Hematopoietic multipotent progenitor cell (in vitro differentiated cells): Measurements from ENCODE around the gene ALG12. TPM values are rescaled to one million over a fixed set of nuclear protein-coding genes. Genes with fewer than 3 reads are reported as not detected.

Experiments
- DNase-seq, 3 donors: peaks; one replicate each; pipeline ENCODE4 v3.0.0-alpha.2; 2011 to 2015; ENCODE audit warnings: low read depth in 2 of 3, low spot score in 2 of 3
- total RNA-seq: library from RNA; depleted of rRNA; stranded (reverse); fragments of >200 nt; gene quantifications from one replicate; pipeline ENCODE4 v1.2.3, GENCODE V29; 2012

The ALG12 gene
- total RNA-seq, 1 donor = 35.5 TPM

GRCh38 chr22:49958366-49958921 is 40.2 kb upstream of the ALG12 start:
- DNase-seq = no peak

- no peak for DNase-seq
Observed at GRCh38 chr22:49957826-49958365, 39.7 kb upstream of the ALG12 start.

DNA sequence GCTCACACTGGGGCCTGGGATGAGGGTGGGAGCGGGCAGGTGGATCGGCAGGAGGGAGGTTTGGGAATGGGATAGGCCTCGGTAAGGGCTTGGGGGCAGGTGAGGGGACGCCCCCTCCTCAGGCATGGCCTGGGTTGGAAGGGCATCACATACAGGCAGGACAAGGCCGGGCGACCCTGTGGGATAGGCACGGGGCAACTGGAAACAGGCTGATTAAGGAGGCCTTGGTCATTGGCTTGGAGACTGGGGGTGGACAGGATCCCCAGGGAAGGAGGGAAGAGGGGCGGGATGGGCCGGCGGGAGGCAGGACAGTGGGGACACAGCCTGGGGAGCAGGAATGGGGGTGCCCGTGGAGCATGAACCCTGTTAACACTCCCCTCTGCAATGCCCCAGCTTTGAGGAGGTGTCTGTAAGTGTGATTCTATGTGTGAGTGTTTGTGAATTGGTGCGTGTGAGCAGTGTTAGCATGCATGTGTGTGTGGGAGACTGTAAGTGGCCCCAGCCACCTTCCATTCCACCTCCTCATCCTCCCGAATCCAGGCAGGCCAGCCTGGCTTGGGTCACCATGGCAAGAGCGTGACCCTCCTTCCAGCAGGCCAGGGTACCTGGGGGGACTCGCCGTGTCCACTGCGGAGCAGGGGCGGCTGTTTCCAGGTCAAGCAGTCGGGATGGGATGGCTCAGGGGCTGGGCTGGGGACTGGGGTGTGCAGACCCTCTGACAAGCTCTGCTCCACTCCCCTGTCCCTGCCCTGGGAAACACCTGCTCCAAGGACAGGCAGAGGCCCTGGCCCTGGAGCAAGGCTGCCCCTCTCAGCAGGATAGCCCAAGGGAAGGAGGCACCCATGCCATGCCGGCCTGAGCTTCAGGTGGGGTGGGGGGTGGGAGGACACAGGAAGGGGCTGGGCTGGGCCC is 38.9 kb upstream of the ALG12 start:
- DNase-seq = no peak

DNA sequence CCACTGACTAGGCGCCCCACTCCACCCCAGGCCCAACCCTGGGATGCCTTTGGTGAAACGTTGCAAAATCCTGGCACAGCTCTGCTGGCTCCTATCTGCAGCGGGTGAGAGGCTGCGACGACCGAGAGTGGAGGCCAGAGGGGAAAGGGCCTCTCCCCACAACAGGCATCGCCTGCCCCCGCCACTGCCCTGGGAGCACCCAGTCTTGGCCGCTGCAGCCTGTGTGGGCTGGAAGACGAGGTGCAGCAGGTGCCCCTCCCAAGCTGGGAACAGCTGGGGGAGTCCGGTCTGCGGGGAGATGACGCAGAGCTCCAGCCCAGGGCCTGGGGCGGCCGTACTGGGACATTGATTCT is 38.2 kb upstream of the ALG12 start:
- no peak for DNase-seq

GRCh38 chr22:49955581-49956417 is 37.6 kb upstream of the ALG12 start:
- no peak for DNase-seq

- DNase-seq = no peak
Observed at GRCh38 chr22:49954991-49955580, 36.8 kb upstream of the ALG12 start.

- no peak for DNase-seq
Observed at GRCh38 chr22:49954354-49954753, 36.1 kb upstream of the ALG12 start.

DNA sequence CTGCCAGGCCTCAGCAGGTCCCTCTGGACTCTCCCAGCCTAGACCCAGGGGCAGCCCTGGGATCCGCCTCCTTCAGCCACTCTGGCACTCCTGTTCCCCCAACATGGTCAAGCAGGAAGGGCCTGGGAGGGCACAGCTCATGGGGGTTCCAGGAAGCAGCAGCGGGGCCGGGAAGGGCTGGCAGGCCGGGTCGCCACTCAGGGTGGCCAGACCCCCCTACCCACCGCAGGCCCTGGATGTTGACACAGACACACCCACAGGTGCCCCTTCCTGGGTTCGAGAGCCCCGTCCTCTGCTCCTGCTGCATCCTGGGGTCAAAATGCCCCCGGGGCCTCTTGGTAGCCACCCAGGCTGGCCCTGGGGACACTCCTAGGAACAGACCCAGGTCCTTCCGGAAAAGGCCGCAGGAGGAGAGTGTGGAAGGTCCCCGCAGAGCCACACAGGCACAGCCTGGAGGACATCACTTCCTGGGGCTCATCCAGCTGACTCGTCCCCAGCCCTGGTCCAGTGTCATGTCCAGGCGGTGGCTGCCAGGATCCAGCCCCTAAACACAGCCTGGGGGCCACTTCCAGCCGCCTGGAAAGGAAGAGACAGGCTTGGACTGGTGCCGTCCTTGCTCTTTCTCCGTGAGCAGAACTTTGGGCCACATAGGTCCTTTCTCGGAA is 35.6 kb upstream of the ALG12 start:
- DNase-seq = no peak

DNA sequence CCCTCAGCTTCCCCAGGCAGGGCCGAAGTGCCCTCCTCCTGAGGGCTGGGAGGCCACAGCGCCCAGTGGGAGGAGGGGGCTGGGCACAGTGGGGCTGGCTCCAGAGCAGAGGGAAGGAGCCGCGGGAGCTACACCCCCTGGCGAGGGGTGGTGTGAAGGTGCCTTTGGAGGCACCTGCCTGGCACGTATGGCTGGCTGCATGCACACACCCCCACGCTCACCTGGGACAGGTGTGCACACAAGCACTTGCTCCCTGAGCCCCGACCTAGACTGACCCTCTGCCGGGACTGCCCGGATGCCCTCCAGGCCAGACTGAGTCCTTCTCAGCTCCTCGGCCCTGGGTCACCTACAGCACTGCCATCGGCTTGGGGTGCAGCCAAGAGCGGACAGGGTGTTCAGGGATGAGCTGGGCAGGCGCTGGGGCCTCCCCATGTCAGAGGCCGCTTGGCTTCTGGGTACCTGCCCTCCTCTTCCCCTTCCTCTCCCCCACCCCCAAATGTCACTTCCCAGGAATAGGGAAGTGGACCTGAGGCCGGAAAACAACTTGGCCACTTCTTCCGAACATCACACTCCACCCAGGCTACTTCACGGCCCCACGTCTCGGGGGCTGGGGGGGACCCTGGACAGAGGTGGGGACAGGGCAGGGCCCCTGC is 34.9 kb upstream of the ALG12 start:
- no peak for DNase-seq

DNA sequence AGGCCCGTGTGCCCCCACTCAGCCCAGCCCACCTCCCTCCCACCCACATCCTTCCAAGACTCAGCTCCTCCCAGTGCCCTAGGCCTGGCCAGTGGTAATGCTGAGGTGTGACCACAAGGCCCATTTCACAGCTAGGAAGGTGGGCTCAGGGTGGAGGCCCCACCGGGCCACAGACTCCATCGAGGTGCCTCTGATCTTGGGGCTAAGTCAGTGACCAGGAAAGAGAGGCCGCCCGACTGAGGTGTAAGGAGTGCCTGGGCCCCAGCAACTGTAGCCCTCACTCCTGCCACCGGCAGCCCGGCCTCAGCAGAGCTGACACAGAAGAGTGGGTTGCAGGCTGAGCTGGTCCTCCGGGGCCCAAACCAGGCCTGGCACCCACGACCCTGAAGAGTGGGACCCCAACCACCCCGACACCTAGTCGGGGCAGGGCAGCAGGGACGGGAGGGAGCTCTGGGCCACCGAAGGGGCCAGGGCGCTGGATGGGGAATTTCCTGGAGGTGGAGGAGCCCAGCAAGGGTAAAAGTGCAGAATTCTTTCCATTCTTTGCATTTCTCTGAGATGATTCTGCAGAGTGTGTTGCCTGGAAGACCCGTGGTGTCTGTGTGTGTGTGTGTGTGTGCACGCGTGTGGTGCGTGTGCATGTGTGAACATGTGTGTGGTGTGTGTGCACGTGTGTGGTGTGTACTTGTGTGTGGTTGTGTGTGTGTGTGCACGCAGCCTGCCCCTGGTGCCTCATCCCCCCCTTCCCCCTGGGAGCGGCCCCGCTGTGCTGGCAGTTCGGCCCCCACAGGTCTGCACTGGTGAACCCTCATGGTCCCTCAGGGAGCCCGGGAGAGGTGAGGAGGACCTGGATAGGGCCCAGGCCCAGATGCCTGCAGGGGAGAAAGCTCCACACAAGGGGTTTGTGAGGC is 34.0 kb upstream of the ALG12 start:
- DNase-seq = no peak

GRCh38 chr22:49951678-49951985 is 33.4 kb upstream of the ALG12 start:
- DNase-seq = no peak

DNA sequence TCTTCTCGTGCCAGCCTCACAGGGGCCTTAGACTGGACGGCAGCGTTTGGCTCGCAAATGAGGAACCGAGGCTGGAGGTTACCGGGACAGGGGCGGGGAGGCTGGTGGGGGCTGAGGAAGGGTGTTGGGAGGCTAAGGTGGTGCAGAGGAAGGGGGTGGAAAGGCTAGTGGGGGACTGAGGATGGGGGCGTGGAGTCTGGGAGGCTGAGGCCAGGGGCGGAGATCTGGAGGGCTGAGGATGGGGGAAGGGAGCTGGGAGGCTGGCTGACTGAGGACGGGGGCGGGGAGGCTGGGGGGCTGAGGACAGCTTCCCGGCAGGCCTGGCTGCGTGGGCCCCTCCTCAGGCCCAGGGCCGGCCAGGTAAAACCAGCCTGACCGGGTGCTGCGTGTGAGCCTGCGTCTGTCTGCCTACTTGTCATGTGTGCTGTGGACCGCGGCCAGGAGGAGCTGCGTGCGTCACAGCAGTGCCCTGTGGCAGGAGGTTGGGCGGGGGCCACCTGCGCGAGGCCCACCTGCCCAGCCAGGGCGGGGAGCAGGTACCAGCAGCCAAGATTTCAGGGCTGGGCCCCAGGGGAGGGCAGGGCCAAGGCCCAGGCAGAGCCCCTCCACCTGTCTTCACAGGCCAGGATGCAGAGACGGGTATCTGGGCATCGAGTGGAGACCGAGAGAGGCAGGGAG is 32.9 kb upstream of the ALG12 start:
- DNase-seq = no peak

- DNase-seq = no peak
Observed at GRCh38 chr22:49950396-49950994, 32.3 kb upstream of the ALG12 start.

- no peak for DNase-seq
Observed at GRCh38 chr22:49949914-49950292, 31.7 kb upstream of the ALG12 start.

DNA sequence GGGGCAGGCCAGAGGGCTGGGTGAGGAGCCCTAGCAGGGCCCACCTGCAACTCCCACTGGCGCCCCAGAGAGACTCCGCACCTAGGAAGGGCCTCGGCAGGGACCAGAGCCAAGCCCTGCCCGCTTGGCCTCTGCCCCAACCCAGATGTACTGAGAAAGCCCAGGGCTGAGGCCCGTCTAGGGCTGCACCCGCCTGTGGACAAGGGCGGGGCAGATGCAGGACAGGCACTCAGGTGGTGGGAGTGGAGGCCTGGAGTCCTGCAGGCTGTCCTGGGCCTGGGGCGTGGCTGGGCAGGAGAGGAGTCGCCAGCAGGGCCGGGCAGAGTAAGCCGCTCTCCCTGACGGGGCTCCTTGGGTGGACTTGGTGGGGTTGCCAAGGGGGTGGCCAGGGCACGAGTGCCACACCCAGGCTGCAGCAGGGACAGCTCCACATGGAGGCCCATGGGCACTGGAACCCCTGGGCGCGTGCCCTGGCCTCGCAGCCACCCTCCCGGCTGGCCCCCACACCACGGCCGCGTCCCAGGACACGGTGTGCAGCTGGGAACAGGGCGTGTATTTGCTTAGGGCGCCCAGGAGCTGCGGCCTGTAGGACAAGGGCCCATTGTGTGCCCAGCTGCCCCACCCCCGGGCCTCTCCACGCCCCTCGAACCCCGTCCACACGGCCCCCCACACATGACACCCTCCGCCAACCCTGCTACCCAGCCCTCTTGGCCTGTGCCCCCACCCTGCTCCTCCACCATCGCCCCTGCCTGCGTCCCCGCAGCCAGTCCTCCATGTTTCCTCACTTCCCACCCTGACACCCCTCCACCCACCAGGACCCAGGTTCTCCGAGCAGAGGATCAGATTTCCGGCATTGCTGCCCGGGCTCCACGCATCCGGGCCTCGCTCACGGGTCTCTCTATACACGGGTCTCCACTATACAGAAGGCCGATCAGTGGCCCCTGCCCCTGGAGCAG is 31.0 kb upstream of the ALG12 start:
- no peak for DNase-seq

- DNase-seq = no peak
Observed at GRCh38 chr22:49948116-49948957, 30.1 kb upstream of the ALG12 start.
